ENCODE data around the gene IPO9.
A peak's percentile ranks its signal among the peaks of the same experiment; 100 is the strongest.

The IPO9 gene

GRCh38 chr1:201828820-201829774, at the start of gene IPO9:
IPO9 (plus strand) TSS chr1:201829157; CDS start chr1:201829210, 53 bp downstream.
- no peak for TF ChIP-seq JUND (IDR thresholded peaks at IDR 0.05; ENCODE audit: low read depth)
- peak; percentile 96 for DNase-seq (ENCODE audit: low read depth in 1 of 2, low spot score in 1 of 2)
- in situ Hi-C loops (cut with HindIII; ENCODE audit: low pct_unique_long_range_greater_than_20kb, low sequenced_read_pairs), result no loop called here

GRCh38 chr1:201779351-201779880, 49.5 kb upstream of the IPO9 start:
- in situ Hi-C loops (cut with HindIII; ENCODE audit: low pct_unique_long_range_greater_than_20kb, low sequenced_read_pairs), result no loop called here
- no peak for DNase-seq (ENCODE audit: low read depth in 1 of 2, low spot score in 1 of 2)

DNA sequence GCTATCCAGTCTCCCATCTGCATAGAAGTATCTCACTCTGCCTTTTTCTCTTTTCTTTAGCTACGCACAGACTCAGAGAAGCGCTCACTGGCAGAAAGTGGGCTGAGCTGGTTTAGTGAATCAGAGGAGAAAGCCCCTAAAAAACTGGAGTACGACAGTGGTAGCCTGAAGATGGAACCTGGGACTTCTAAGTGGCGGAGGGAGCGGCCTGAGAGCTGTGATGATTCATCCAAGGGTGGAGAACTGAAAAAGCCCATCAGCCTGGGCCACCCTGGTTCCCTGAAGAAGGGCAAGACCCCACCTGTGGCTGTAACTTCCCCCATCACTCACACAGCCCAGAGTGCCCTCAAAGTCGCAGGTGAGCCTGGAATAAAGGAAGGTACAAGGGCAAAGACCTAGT, 48.0 kb upstream of the IPO9 start:
- in situ Hi-C loops (cut with HindIII; ENCODE audit: low pct_unique_long_range_greater_than_20kb, low sequenced_read_pairs), result no loop called here
- DNase-seq (ENCODE audit: low read depth in 1 of 2, low spot score in 1 of 2), result no peak
- TF ChIP-seq JUND (IDR thresholded peaks at IDR 0.05; ENCODE audit: low read depth), result no peak

More at GRCh38 chr1:201779351-201779880, 49.5 kb upstream of the IPO9 start:
- no peak for TF ChIP-seq JUND (IDR thresholded peaks at IDR 0.05; ENCODE audit: low read depth)

GRCh38 chr1:201781437-201781836, 47.5 kb upstream of the IPO9 start:
- in situ Hi-C loops (cut with HindIII; ENCODE audit: low pct_unique_long_range_greater_than_20kb, low sequenced_read_pairs), result no loop called here

GRCh38 chr1:201782353-201782752, 46.6 kb upstream of the IPO9 start:
- TF ChIP-seq JUND (IDR thresholded peaks at IDR 0.05; ENCODE audit: low read depth), result no peak
- in situ Hi-C loops (cut with HindIII; ENCODE audit: low pct_unique_long_range_greater_than_20kb, low sequenced_read_pairs), result no loop called here
- DNase-seq (ENCODE audit: low read depth in 1 of 2, low spot score in 1 of 2), result no peak

More at GRCh38 chr1:201781437-201781836, 47.5 kb upstream of the IPO9 start:
- TF ChIP-seq JUND (IDR thresholded peaks at IDR 0.05; ENCODE audit: low read depth), result no peak
- DNase-seq (ENCODE audit: low read depth in 1 of 2, low spot score in 1 of 2), result no peak

DNA sequence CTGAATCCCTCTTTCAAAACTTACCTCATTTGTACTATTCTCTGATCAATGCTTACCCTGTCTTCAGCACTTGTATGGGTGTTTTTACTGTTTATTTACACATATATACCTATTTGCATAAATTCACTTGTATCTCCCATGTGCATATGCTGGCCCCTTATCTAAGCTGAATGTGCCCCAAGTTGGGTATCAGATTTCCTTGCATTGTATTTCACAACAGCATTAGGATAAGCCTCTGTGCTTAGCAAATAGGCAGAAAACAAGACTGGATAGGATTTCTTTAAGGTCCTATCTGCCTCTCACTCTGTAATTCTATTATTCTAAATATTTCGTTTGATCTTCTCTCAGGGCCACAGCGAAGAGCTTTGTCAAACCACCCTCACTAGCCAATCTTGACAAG, 45.9 kb upstream of the IPO9 start:
- DNase-seq (ENCODE audit: low read depth in 1 of 2, low spot score in 1 of 2), result no peak
- in situ Hi-C loops (cut with HindIII; ENCODE audit: low pct_unique_long_range_greater_than_20kb, low sequenced_read_pairs), result no loop called here
- TF ChIP-seq JUND (IDR thresholded peaks at IDR 0.05; ENCODE audit: low read depth), result no peak

DNA sequence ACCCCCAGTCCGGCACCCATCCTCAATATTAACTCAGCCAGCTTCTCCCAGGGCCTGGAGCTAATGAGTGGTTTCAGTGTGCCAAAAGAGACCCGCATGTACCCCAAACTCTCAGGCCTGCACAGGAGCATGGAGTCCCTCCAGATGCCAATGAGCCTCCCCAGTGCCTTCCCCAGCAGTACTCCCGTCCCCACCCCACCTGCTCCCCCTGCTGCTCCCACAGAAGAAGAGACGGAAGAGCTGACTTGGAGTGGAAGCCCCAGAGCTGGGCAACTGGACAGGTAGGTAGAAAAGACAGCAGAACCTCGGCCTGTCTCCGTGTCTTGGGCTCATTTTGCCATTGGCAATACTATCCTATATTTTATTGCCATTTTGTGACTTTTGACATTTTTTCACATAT, 45.4 kb upstream of the IPO9 start:
- in situ Hi-C loops (cut with HindIII; ENCODE audit: low pct_unique_long_range_greater_than_20kb, low sequenced_read_pairs), result no loop called here
- no peak for TF ChIP-seq JUND (IDR thresholded peaks at IDR 0.05; ENCODE audit: low read depth)
- no peak for DNase-seq (ENCODE audit: low read depth in 1 of 2, low spot score in 1 of 2)

DNA sequence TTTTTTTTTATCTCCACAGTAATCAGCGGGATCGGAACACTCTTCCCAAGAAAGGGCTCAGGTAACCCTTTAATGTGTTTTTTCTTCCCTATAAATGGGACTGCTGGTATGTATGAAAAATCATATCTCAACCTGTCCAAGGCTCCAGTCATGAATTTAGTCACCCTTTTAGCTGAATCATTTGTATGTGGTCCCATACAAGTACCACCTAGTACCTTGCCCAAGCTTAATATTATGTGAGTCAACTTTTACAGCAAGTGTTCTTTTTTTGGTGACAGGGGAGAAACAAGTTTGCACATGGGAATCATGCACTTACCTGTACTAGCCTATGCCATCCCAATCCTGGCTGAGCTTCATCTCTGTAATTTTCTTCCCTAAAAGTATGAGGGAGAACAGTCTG, 43.7 kb upstream of the IPO9 start:
- in situ Hi-C loops (cut with HindIII; ENCODE audit: low pct_unique_long_range_greater_than_20kb, low sequenced_read_pairs), result no loop called here
- no peak for TF ChIP-seq JUND (IDR thresholded peaks at IDR 0.05; ENCODE audit: low read depth)
- no peak for DNase-seq (ENCODE audit: low read depth in 1 of 2, low spot score in 1 of 2)

DNA sequence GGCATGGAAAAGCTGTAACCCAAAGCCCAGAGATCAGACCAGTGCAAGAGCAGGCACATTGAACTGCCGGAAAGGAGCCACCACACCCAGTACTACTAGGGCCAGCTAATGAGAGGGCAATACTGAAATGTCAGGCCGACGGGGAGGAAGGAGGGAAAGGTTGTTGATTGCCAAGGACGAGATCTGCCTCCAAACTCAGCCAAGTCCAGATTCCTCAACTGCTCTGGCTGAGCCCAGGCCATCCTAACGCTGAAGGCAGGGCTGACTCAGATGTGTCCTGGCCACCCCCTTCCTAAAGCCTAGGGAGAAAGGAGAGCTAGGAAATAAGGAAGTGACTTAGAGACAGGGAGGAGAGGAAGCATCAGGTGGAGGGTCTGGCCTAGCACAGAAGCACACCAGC, 42.1 kb upstream of the IPO9 start:
- in situ Hi-C loops (cut with HindIII; ENCODE audit: low pct_unique_long_range_greater_than_20kb, low sequenced_read_pairs), result no loop called here
- no peak for TF ChIP-seq JUND (IDR thresholded peaks at IDR 0.05; ENCODE audit: low read depth)
- no peak for DNase-seq (ENCODE audit: low read depth in 1 of 2, low spot score in 1 of 2)

GRCh38 chr1:201788296-201788695, 40.7 kb upstream of the IPO9 start:
- no peak for TF ChIP-seq JUND (IDR thresholded peaks at IDR 0.05; ENCODE audit: low read depth)
- in situ Hi-C loops (cut with HindIII; ENCODE audit: low pct_unique_long_range_greater_than_20kb, low sequenced_read_pairs), result no loop called here
- no peak for DNase-seq (ENCODE audit: low read depth in 1 of 2, low spot score in 1 of 2)

DNA sequence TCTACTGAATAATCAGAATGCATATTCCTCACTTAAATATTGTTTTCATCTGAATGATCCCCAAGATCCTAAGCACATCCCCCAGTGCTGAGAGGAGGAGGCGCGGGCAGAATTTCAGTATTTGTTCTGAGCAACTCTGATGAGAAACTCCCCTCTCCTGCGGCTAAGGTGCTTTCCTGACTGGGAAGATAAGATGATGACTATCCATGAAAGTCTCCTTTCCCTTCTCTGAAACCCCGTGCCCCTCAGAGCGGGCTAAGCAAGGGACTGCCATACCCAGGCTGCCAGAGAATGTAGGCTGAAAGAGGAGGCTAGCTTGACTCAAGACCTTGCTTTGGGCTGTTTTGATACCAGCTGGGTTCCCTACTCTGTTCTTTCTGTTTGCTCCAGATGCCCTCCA, 39.7 kb upstream of the IPO9 start:
- no peak for TF ChIP-seq JUND (IDR thresholded peaks at IDR 0.05; ENCODE audit: low read depth)
- DNase-seq (ENCODE audit: low read depth in 1 of 2, low spot score in 1 of 2), result no peak
- in situ Hi-C loops (cut with HindIII; ENCODE audit: low pct_unique_long_range_greater_than_20kb, low sequenced_read_pairs), result no loop called here

GRCh38 chr1:201790261-201790660, 38.7 kb upstream of the IPO9 start:
- no peak for TF ChIP-seq JUND (IDR thresholded peaks at IDR 0.05; ENCODE audit: low read depth)
- in situ Hi-C loops (cut with HindIII; ENCODE audit: low pct_unique_long_range_greater_than_20kb, low sequenced_read_pairs), result no loop called here
- DNase-seq (ENCODE audit: low read depth in 1 of 2, low spot score in 1 of 2), result no peak

- no peak for DNase-seq (ENCODE audit: low read depth in 1 of 2, low spot score in 1 of 2)
- in situ Hi-C loops (cut with HindIII; ENCODE audit: low pct_unique_long_range_greater_than_20kb, low sequenced_read_pairs), result no loop called here
- no peak for TF ChIP-seq JUND (IDR thresholded peaks at IDR 0.05; ENCODE audit: low read depth)
Measured at GRCh38 chr1:201791051-201791778, 37.7 kb upstream of the IPO9 start.

Measured in T47D (cell line).